HFF-Myc (cell line): Measurements from ENCODE around the gene EIF2A.

Experiments used
- DNase-seq: peaks from one replicate; pipeline ENCODE4 v3.0.0-alpha.2; 2011; ENCODE audit warnings: low read depth; ENCODE audit errors: extremely low read depth
- H3K4me3 ChIP-seq: replicated peaks from 2 replicates; pipeline ENCODE4 v1.5.1; 2011; ENCODE audit warnings: low read depth, mild to moderate bottlenecking, control low read depth, low read length
- TF ChIP-seq, protein P1 (sequence below): IDR thresholded peaks from 2 replicates; pipeline ENCODE4 v1.5.1; 2012; ENCODE audit warnings: mild to moderate bottlenecking, low read depth, low read length, control low read depth; ENCODE audit errors: missing control alignments

EIF2A gene

DNA sequence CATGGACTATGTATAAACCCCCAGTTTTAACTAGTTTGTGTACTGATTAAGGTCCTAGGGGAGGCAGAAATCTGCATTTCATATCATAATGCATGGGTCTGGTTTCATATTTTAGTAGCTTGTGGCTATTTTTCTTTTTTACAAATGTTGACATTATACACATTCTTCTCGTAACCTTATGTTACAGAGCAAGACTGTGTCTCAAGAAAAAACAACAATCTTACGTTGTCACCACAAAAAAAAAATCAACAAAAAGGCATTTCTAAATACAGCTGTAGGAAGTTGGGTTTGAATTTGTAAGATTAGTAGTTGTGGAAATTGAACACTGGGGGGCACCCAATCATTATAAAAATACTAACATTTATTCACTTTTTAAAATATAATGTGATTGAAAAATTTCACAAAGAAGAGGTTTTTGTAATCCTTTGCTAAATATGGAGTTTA lies 18.2 kb upstream of the EIF2A start:
- no peak overlapping the region for H3K4me3 ChIP-seq
- DNase-seq = no peak
- TF ChIP-seq, protein P1, sequence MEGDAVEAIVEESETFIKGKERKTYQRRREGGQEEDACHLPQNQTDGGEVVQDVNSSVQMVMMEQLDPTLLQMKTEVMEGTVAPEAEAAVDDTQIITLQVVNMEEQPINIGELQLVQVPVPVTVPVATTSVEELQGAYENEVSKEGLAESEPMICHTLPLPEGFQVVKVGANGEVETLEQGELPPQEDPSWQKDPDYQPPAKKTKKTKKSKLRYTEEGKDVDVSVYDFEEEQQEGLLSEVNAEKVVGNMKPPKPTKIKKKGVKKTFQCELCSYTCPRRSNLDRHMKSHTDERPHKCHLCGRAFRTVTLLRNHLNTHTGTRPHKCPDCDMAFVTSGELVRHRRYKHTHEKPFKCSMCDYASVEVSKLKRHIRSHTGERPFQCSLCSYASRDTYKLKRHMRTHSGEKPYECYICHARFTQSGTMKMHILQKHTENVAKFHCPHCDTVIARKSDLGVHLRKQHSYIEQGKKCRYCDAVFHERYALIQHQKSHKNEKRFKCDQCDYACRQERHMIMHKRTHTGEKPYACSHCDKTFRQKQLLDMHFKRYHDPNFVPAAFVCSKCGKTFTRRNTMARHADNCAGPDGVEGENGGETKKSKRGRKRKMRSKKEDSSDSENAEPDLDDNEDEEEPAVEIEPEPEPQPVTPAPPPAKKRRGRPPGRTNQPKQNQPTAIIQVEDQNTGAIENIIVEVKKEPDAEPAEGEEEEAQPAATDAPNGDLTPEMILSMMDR = peak; percentile 17

DNA sequence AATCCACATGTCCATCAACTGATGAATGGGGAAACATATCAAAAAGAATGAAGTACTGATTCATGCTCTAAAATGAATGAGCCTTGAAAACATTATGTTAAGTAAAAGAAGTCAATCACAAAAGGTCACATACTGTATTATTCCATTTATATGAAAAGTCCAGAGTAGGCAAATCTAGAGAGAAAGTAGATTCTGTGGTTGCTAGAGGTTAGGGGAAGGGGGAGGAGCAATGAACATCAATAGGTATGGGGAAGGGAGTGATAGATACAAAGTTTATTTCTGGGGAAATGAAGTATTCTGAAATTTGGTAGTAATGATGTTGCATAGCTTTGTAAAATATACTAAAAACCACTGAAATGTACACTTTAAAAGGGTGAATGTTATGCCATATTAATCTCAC lies 14.8 kb upstream of the EIF2A start:
- TF ChIP-seq, protein P1 = no peak
- H3K4me3 ChIP-seq = no peak overlapping the region
- DNase-seq = no peak

DNA sequence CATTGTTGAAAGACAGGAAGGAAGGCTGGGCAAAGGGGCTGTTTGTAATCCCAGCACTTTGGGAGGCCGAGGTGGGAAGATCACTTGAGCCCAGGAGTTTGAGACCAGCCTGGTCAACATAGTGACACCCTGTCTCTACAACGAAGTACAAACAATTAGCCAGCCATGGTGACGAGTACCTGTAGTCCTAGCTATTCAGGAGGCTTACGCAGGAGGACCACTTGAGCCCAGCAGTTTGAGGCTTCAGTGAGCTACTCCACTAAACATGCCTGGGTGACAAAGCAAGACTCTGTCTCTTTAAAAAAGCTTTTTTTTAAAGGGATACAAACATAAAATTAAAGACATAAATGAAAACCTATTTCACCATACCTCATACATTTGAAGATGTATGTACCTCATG lies 11.4 kb upstream of the EIF2A start:
- DNase-seq = no peak
- TF ChIP-seq, protein P1 = no peak
- H3K4me3 ChIP-seq = no peak overlapping the region

DNA sequence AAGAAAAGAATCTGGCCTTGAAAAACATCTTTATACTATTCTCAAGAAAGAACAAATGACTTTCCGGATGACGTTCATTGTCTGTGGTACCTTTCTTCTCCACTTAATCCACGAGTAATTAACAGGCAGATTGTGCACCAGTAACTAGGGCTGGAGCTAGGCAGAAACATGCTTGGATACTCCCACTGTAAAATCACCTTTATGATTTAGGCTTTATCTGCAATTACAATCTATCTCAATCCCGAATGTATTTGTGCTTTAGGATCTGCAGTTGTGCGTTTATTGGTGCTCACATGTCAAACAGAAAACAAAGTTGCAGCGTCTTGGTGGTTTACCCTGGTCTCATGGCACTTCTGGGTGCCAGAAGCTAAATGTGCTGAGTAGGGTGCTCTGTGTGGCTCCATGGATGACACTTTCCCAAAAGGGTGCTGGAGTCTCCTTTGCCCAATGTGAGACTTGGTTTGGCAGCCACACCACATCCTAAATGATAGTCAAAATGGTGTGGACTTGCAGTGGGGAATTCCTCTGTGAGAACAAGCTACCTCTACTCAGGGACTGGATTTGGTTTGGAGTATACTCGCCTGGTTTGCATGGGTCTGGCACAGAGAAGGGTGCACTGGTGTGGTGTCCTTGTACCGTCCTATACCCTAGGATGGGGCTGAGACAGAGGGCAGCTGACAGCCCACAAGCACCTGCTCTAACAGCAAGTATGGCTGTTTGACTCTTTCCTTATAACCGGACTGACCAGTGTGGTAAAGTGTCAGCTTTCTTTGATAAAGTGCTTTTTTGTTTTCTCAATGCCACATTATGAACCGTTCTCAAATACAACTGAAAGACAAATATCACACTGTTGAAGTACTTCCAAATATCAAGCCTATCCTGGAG lies 8.0 kb upstream of the EIF2A start:
- DNase-seq = no peak
- TF ChIP-seq, protein P1 = no peak
- H3K4me3 ChIP-seq = no peak overlapping the region

DNA sequence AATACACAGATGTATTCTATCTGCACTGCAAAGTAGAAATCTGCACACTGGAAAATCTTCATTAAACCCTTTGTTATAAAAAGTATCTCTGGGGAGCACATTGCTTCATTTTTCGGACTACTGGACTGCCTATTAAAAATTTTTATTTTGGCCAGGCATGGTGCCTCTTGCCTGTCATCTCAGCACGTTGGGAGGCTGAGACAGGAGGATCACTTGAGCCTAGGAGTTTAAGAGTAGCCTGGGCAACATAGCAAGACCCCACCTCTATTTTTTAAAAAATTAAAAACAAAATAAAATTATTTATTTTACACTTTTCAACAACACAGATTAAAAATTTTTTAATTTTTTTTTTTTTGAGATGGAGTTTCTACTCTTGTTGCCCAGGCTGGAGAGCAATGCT lies 6.3 kb upstream of the EIF2A start:
- DNase-seq = no peak
- H3K4me3 ChIP-seq = no peak overlapping the region
- TF ChIP-seq, protein P1 = no peak

DNA sequence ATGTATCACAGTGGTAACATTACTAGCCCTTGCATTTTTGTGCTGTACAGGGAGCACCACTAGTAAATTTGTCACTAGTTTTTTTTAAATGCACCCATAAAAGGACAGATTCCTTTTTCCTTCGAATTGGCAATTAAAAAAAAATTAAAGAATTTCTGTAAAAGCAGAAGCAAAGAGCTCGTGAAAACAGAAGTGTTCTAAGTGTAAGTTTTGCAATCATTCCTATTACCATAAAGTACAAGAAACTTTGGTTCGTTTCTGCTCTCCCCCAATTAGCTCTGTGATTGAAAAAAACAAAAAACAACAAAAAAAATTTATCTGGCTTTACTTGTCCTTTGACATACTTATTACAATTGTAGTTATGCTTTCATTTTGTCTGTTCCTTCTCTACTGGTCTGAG lies 5.6 kb upstream of the EIF2A start:
- H3K4me3 ChIP-seq = no peak overlapping the region
- no peak for DNase-seq
- TF ChIP-seq, protein P1 = no peak

DNA sequence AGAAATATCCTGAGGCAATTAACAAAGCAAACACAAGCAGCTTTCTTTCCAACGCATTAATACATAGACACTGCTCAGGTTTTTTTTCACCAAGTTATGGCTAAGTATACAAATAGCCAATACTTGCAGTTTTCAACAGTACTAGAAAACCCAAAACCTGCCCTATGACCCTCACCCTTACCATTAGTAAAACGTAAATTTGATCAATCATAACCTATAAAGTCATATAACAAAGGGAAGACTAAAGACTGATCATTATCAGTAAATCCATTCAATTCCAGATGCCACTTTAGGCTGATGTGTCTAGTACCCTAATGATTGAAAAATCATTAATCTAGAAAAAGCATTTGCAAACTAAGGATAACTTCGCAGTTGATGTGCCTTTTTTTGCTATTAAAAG lies 3.5 kb upstream of the EIF2A start:
- H3K4me3 ChIP-seq = no peak overlapping the region
- DNase-seq = no peak
- TF ChIP-seq, protein P1 = no peak
